IMR-90 (cell line): ENCODE results near the gene CCT3. TPM values are rescaled to one million over a fixed set of nuclear protein-coding genes. Genes with fewer than 3 reads are reported as not detected.

Experiments used
- ATAC-seq: fragments of 200-7000 bp; cut with Tn5 transposase; 2 replicates; pipeline ENCODE4 v1.9.1; 2020; ENCODE audit warnings: low read depth, mild to moderate bottlenecking, moderate library complexity
- BruUV-seq: library from RNA; stranded (reverse); fragments of 400-500 nt; replicated peaks from 2 replicates; lab custom pipeline; 2021; lab: Mats Ljungman, UMichigan
- CTCF ChIA-PET: fragments of 300-600 bp; formaldehyde crosslinking; extraction: SDS; loops from one replicate; lab custom pipeline; 2021; ENCODE audit warnings: antibody characterized with exemption; lab: Yijun Ruan, JAX
- POLR2A ChIA-PET: fragments of 300-600 bp; sonication (Branson Sonifier 250); formaldehyde crosslinking; loops from one replicate; lab custom pipeline; 2022; ENCODE audit warnings: antibody characterized with exemption; ENCODE audit not compliant: unreplicated experiment; lab: Charles Lee
- DNase-seq: peaks from one replicate; pipeline ENCODE4 v3.0.0; 2013
- H2AFZ ChIP-seq: replicated peaks from 2 replicates; pipeline ENCODE3; 2013; ENCODE audit warnings: low read length, mild to moderate bottlenecking; ENCODE audit not compliant: poor library complexity
- H2AK5ac ChIP-seq: 2 replicates; pipeline ENCODE4 v1.6.1; 2013; ENCODE audit warnings: low read depth, low read length, inconsistent platforms
- H2AK9ac ChIP-seq: replicated peaks from 2 replicates; pipeline ENCODE3; 2013; ENCODE audit warnings: mild to moderate bottlenecking, low read depth, low read length, moderate library complexity; ENCODE audit not compliant: poor library complexity
- H2BK120ac ChIP-seq: 2 replicates; pipeline ENCODE4 v1.6.1; 2013; ENCODE audit warnings: low read depth, low read length, inconsistent platforms
- H2BK15ac ChIP-seq: 3 replicates; pipeline ENCODE4 v1.6.1; 2013; ENCODE audit warnings: low read depth, low read length, inconsistent platforms
- H2BK20ac ChIP-seq: 2 replicates; pipeline ENCODE4 v1.6.1; 2013; ENCODE audit warnings: low read depth, mild to moderate bottlenecking, inconsistent platforms, low read length, moderate library complexity
- H2BK5ac ChIP-seq: 2 replicates; pipeline ENCODE4 v1.6.1; 2013; ENCODE audit warnings: mild to moderate bottlenecking, low read depth, low read length, inconsistent platforms; ENCODE audit not compliant: poor library complexity, severe bottlenecking
- H3K14ac ChIP-seq: replicated peaks from 2 replicates; pipeline ENCODE4 v1.6.1; 2013; ENCODE audit warnings: low read depth, low read length, inconsistent platforms
- H3K18ac ChIP-seq: 2 replicates; pipeline ENCODE4 v1.6.1; 2013; ENCODE audit warnings: low read depth, low read length, control low read depth
- H3K23ac ChIP-seq: 2 replicates; pipeline ENCODE4 v1.6.1; 2013; ENCODE audit warnings: low read depth, low read length, inconsistent platforms
- H3K27ac ChIP-seq: 2 replicates; pipeline ENCODE4 v1.5.1; 2013; ENCODE audit warnings: mild to moderate bottlenecking, control low read depth, low read length; ENCODE audit not compliant: insufficient read depth
- H3K27me3 ChIP-seq: 2 replicates; pipeline ENCODE4 v1.6.1; 2013; ENCODE audit warnings: low read length; ENCODE audit not compliant: control insufficient read depth, insufficient read depth
- H3K36me3 ChIP-seq: 2 replicates; pipeline ENCODE4 v1.6.1; 2013; ENCODE audit warnings: low read length, mixed read lengths; ENCODE audit not compliant: control insufficient read depth, insufficient read depth
- H3K4ac ChIP-seq: 2 replicates; pipeline ENCODE4 v1.6.1; 2013; ENCODE audit warnings: low read depth, low read length, inconsistent platforms
- H3K4me1 ChIP-seq: 2 replicates; pipeline ENCODE4 v1.6.1; 2013; ENCODE audit warnings: low read length, mixed read lengths; ENCODE audit not compliant: control insufficient read depth, insufficient read depth
- H3K4me2 ChIP-seq: 2 replicates; pipeline ENCODE4 v1.6.1; 2013; ENCODE audit warnings: low read depth, mild to moderate bottlenecking, control low read depth, low read length, moderate library complexity
- H3K4me3 ChIP-seq: 2 replicates; pipeline ENCODE4 v1.5.1; 2013; ENCODE audit warnings: low read depth, mild to moderate bottlenecking, control low read depth, low read length, moderate library complexity; ENCODE audit not compliant: insufficient read depth
- H3K56ac ChIP-seq: 2 replicates; pipeline ENCODE4 v1.6.1; 2013; ENCODE audit warnings: low read length, inconsistent platforms; ENCODE audit not compliant: insufficient read depth; ENCODE audit errors: extremely low read depth
- H3K79me1 ChIP-seq, 2 experiments: 2 replicates each; pipeline ENCODE4 v1.6.1; 2013; ENCODE audit warnings: low read length in 2 of 2, inconsistent platforms in 1 of 2, low read depth in 1 of 2
- H3K9ac ChIP-seq: 2 replicates; pipeline ENCODE4 v1.6.1; 2013; ENCODE audit warnings: low read depth, low read length, control low read depth
- H3K9me1 ChIP-seq: 2 replicates; pipeline ENCODE4 v1.6.1; 2013; ENCODE audit warnings: low read length, inconsistent platforms; ENCODE audit not compliant: insufficient read depth
- H3K9me3 ChIP-seq: 2 replicates; pipeline ENCODE4 v1.6.1; 2013; ENCODE audit warnings: low read length; ENCODE audit not compliant: control insufficient read depth, insufficient read depth
- H4K20me1 ChIP-seq: 2 replicates; pipeline ENCODE4 v1.6.1; 2013; ENCODE audit warnings: low read length, inconsistent platforms; ENCODE audit not compliant: insufficient read depth
- H4K5ac ChIP-seq: 2 replicates; pipeline ENCODE4 v1.6.1; 2013; ENCODE audit warnings: mild to moderate bottlenecking, low read depth, low read length, control low read depth
- H4K8ac ChIP-seq, 2 experiments: 2 replicates each; pipeline ENCODE4 v1.6.1; 2013; ENCODE audit warnings: low read depth in 2 of 2, low read length in 2 of 2, control low read depth in 1 of 2, inconsistent platforms in 1 of 2
- H4K91ac ChIP-seq: 2 replicates; pipeline ENCODE4 v1.6.1; 2013; ENCODE audit warnings: low read depth, low read length, inconsistent platforms; ENCODE audit not compliant: insufficient read depth
- BHLHE40 ChIP-seq: fragments of 150-350 bp; IDR thresholded peaks from 2 replicates; pipeline ENCODE4 v1.6.1; 2016; ENCODE audit warnings: mild to moderate bottlenecking, low read depth, low read length
- CTCF ChIP-seq: conservative IDR thresholded peaks from 2 replicates; pipeline ENCODE4 v1.5.1; 2012; ENCODE audit warnings: mild to moderate bottlenecking, low read depth, low read length, improper control_type of control experiment
- NFE2L2 ChIP-seq: fragments of 150-350 bp; IDR thresholded peaks from 2 replicates; pipeline ENCODE4 v1.6.1; 2016; ENCODE audit warnings: low read depth, mild to moderate bottlenecking, low read length
- POLR2A ChIP-seq: IDR thresholded peaks from 2 replicates; pipeline ENCODE4 v1.6.1; 2012; ENCODE audit warnings: mild to moderate bottlenecking, low read depth, low read length
- RCOR1 ChIP-seq: IDR thresholded peaks from 2 replicates; pipeline ENCODE4 v1.6.1; 2012; ENCODE audit warnings: mild to moderate bottlenecking, low read length, improper control_type of control experiment; ENCODE audit not compliant: insufficient replicate concordance
- RFX5 ChIP-seq: IDR thresholded peaks from 2 replicates; pipeline ENCODE4 v1.8.0; 2012; ENCODE audit warnings: low read depth, mild to moderate bottlenecking, low read length, moderate library complexity
- WGBS, 2 experiments: methylation state at CpG; one replicate each; pipeline versions ENCODE4 v1.1.5 to v1.1.7; 2013; ENCODE audit warnings: missing lambda C conversion rate in 2 of 2; ENCODE audit not compliant: insufficient read length in 1 of 2; ENCODE audit errors: extremely low coverage in 2 of 2; 5-methylcytosine and 5-hydroxymethylcytosine counted together
- dilution Hi-C: fragments of 300-500 bp; cut with HindIII; formaldehyde crosslinking; loops from one replicate; pipeline ENCODE4 v1.14.3; 2018; ENCODE audit warnings: low sequenced_read_pairs; ENCODE audit not compliant: unreplicated experiment
- in situ Hi-C: fragments of 300-500 bp; cut with MboI; formaldehyde crosslinking; loops from 3 replicates; pipeline ENCODE4 v1.14.3; 2019; ENCODE audit warnings: low sequenced_read_pairs, inconsistent platforms, mixed read lengths
- intact Hi-C: fragments of 100-400 bp; cut with micrococcal nuclease; formaldehyde crosslinking; loops from 2 replicates; pipeline ENCODE4 v1.10.0; 2022
- polyA plus RNA-seq, 3 experiments: library from polyadenylated mRNA; depleted of rRNA; stranded (reverse); fragments of >200 nt; gene quantifications; 2 replicates each; pipeline ENCODE4 v1.2.3, GENCODE V29; 2012; ENCODE audit warnings: low replicate concordance in 1 of 3
- total RNA-seq: library from RNA; depleted of rRNA; stranded (reverse); fragments of >200 nt; gene quantifications from 2 replicates; pipeline ENCODE4 v1.2.3, GENCODE V29; 2012

CCT3 gene
- total and polyA plus RNA-seq, 2 of the 4 experiments (the other 2 are of a cell fraction): 313 to 595 TPM

GRCh38 chr1:156263288-156263655, 74.8 kb downstream of the CCT3 start:
- H3K9me1 ChIP-seq: peaks cover 18% of the 10 kb centered on the region
- ATAC-seq: no peak; the same call in 1 of the 2 replicates
- H3K18ac ChIP-seq: no peak overlapping the region
- H2AK5ac ChIP-seq: peak overlapping the region; percentile 60; the same call in 1 of the 2 replicates
- H3K36me3 ChIP-seq: peaks cover 79% of the 10 kb centered on the region
- H2BK5ac ChIP-seq: peak overlapping the region; percentile 26
- BruUV-seq: no TSS peak
- no peak overlapping the region for H3K9ac ChIP-seq
- dilution Hi-C loops: no loop called here
- in situ Hi-C loops: no loop called here
- no peak overlapping the region for H3K4me2 ChIP-seq
- no peak overlapping the region; a peak in 1 of 4 replicates for H4K8ac ChIP-seq
- H3K9me3 ChIP-seq: no peaks in the 10 kb centered on the region
- H3K4me3 ChIP-seq: no peak overlapping the region
- H3K4me1 ChIP-seq: peaks cover 10% of the 10 kb centered on the region
- H3K79me1 ChIP-seq: peaks cover 17 to 51% of the 10 kb centered on the region in 2 experiments
- H3K14ac ChIP-seq: no peak overlapping the region
- ChIA-PET POLR2A (no interaction called here), CTCF (interaction anchor here (1.6 kb wide), 1 partner anchor 8 kb away, joined by 4 read pairs; no protein-coding TSS in a partner anchor)
- H3K4ac ChIP-seq: no peak overlapping the region
- H3K27me3 ChIP-seq: no peaks in the 10 kb centered on the region
- no peak overlapping the region for H4K5ac ChIP-seq
- H2AK9ac ChIP-seq: peak overlapping the region; percentile 51
- H2BK120ac ChIP-seq: no peak overlapping the region
- 94% methylated on average over 3 of the region's 9 CpGs; no CpG with 5 or more reads in 1 of the 2 experiments for WGBS, 2 experiments
- 0 out of 2 replicates have a peak overlapping the region, but pooled peaks have one; percentile 8 for H3K27ac ChIP-seq
- TF ChIP-seq POLR2A (no peak), RCOR1 (no peak), CTCF (no peak), BHLHE40 (no peak), RFX5 (no peak), NFE2L2 (no peak)
- DNase-seq: no peak
- peaks cover 28% of the 10 kb centered on the region for H4K20me1 ChIP-seq
- H4K91ac ChIP-seq: no peak overlapping the region; the same call in 1 of the 2 replicates
- peak overlapping the region; percentile 21 for H2AFZ ChIP-seq
- intact Hi-C loops: no loop called here
- H2BK15ac ChIP-seq: no peak overlapping the region
- H3K23ac ChIP-seq: no peak overlapping the region
- no peak overlapping the region for H2BK20ac ChIP-seq
- no peak overlapping the region for H3K56ac ChIP-seq
